Mucosa of rectum (tissue), 2 donors: Measurements from ENCODE around the gene FOXO3.
A peak's percentile ranks its signal among the peaks of the same experiment; 100 is the strongest.
"Not testable (repeated sequence)": the region's sequence is repeated elsewhere in the genome, so short reads cannot be mapped to it uniquely, and the experiment has no call there.

Experiments
- H3K27ac ChIP-seq, 2 donors: one replicate each; pipeline ENCODE4 v1.7.0; 2013; ENCODE audit warnings: inconsistent platforms in 2 of 2, low read depth in 2 of 2, low read length in 2 of 2
- H3K27me3 ChIP-seq, 2 donors: one replicate each; pipeline ENCODE4 v1.7.0; 2013; ENCODE audit warnings: low read length in 2 of 2; ENCODE audit not compliant: control insufficient read depth in 2 of 2, insufficient read depth in 2 of 2
- H3K36me3 ChIP-seq, 2 donors: one replicate each; pipeline ENCODE4 v1.7.0; 2013; ENCODE audit warnings: low read length in 2 of 2; ENCODE audit not compliant: control insufficient read depth in 2 of 2, insufficient read depth in 2 of 2
- H3K4me1 ChIP-seq, 2 donors: one replicate each; pipeline ENCODE4 v1.7.0; 2013; ENCODE audit warnings: low read length in 2 of 2, mild to moderate bottlenecking in 1 of 2; ENCODE audit not compliant: control insufficient read depth in 2 of 2, insufficient read depth in 2 of 2
- H3K4me3 ChIP-seq, 2 donors: one replicate each; pipeline ENCODE4 v1.7.0; 2013; ENCODE audit warnings: low read length in 2 of 2
- H3K9ac ChIP-seq, 2 donors: one replicate each; pipeline ENCODE4 v1.7.0; 2013; ENCODE audit warnings: low read length in 2 of 2, low read depth in 1 of 2, mild to moderate bottlenecking in 1 of 2
- H3K9me3 ChIP-seq, 2 donors: one replicate each; pipeline ENCODE4 v1.7.0; 2013; ENCODE audit warnings: low read length in 2 of 2; ENCODE audit not compliant: control insufficient read depth in 2 of 2
- donor health status: healthy.
- donor health status: Normal muscosa, but diverticular disease.

The FOXO3 gene

GRCh38 chr6:108556250-108556649, 4.5 kb upstream of the FOXO3 start:
- peaks cover 7 to 9% of the 10 kb centered on the region in 2 donors for H3K4me1 ChIP-seq
- no peaks in the 10 kb centered on the region for H3K27me3 ChIP-seq
- no peaks in the 10 kb centered on the region for H3K9me3 ChIP-seq
- H3K27ac ChIP-seq = no peak overlapping the region
- H3K9ac ChIP-seq = no peak overlapping the region
- H3K4me3 ChIP-seq = no peak overlapping the region
- H3K36me3 ChIP-seq = no peaks in the 10 kb centered on the region

GRCh38 chr6:108556866-108557493, 3.7 kb upstream of the FOXO3 start:
- peak overlapping the region; percentile 85 for H3K4me3 ChIP-seq
- no peaks in the 10 kb centered on the region for H3K36me3 ChIP-seq
- H3K9me3 ChIP-seq = no peaks in the 10 kb centered on the region
- H3K27me3 ChIP-seq = no peaks in the 10 kb centered on the region
- peaks cover 12 to 13% of the 10 kb centered on the region in 2 donors for H3K4me1 ChIP-seq
- peak overlapping the region; percentile 81 to 87 for H3K9ac ChIP-seq
- H3K27ac ChIP-seq = peak overlapping the region; percentile 100

- H3K27me3 ChIP-seq = no peaks in the 10 kb centered on the region
- peak overlapping the region; percentile 85 for H3K4me3 ChIP-seq
- peak overlapping the region; percentile 81 to 87 for H3K9ac ChIP-seq
- H3K27ac ChIP-seq = peak overlapping the region; percentile 100
- H3K36me3 ChIP-seq = no peaks in the 10 kb centered on the region
- H3K4me1 ChIP-seq = peaks cover 19 to 21% of the 10 kb centered on the region in 2 donors
- no peaks in the 10 kb centered on the region for H3K9me3 ChIP-seq
Measured at GRCh38 chr6:108557494-108558371, 3.0 kb upstream of the FOXO3 start.

- peak overlapping the region; percentile 89 to 98 for H3K9ac ChIP-seq
- peak overlapping the region; percentile 85 to 92 for H3K4me3 ChIP-seq
- no peaks in the 10 kb centered on the region for H3K36me3 ChIP-seq
- no peaks in the 10 kb centered on the region for H3K9me3 ChIP-seq
- peak overlapping the region; percentile 100 for H3K27ac ChIP-seq
- no peaks in the 10 kb centered on the region for H3K27me3 ChIP-seq
- peaks cover 19 to 27% of the 10 kb centered on the region in 2 donors for H3K4me1 ChIP-seq
Measured at GRCh38 chr6:108558372-108559096, 2.2 kb upstream of the FOXO3 start.

- Histone ChIP-seq H3K4me1 (peaks cover 23 to 29% of the 10 kb centered on the region in 2 donors), H3K36me3 (no peaks in the 10 kb centered on the region), H3K9me3 (no peaks in the 10 kb centered on the region), H3K27ac (peak overlapping the region; percentile 100), H3K27me3 (no peaks in the 10 kb centered on the region), H3K4me3 (peak overlapping the region; percentile 83 to 92), H3K9ac (peak overlapping the region; percentile 91 to 98)
Measured at GRCh38 chr6:108559097-108559883, 1.4 kb upstream of the FOXO3 start.

GRCh38 chr6:108559884-108560462, 744 bp upstream of the FOXO3 start:
- H3K36me3 ChIP-seq = no peaks in the 10 kb centered on the region
- H3K4me1 ChIP-seq = peaks cover 27 to 36% of the 10 kb centered on the region in 2 donors
- no peaks in the 10 kb centered on the region for H3K9me3 ChIP-seq
- peak overlapping the region; percentile 91 to 98 for H3K9ac ChIP-seq
- H3K27me3 ChIP-seq = no peaks in the 10 kb centered on the region
- H3K27ac ChIP-seq = peak overlapping the region; percentile 100
- H3K4me3 ChIP-seq = peak overlapping the region; percentile 83 to 92

- H3K36me3 ChIP-seq, H3K27me3 ChIP-seq, H3K9me3 ChIP-seq: not testable (repeated sequence)
- Histone ChIP-seq H3K27ac (peak overlapping the region; percentile 100), H3K4me3 (peak overlapping the region; percentile 77 to 88), H3K4me1 (peaks cover 35 to 47% of the 10 kb centered on the region in 2 donors), H3K9ac (peak overlapping the region in 1 of 2 donors; percentile 85)
Measured at GRCh38 chr6:108561309-108561647, 561 bp downstream of the FOXO3 start.

- peak overlapping the region; percentile 77 to 88 for H3K4me3 ChIP-seq
- no peaks in the 10 kb centered on the region for H3K9me3 ChIP-seq
- H3K27me3 ChIP-seq = no peaks in the 10 kb centered on the region
- peaks cover 38 to 52% of the 10 kb centered on the region in 2 donors for H3K4me1 ChIP-seq
- peaks cover 4% of the 10 kb centered on the region in 2 donors for H3K36me3 ChIP-seq
- peak overlapping the region; percentile 74 to 85 for H3K9ac ChIP-seq
- peak overlapping the region; percentile 100 for H3K27ac ChIP-seq
Measured at GRCh38 chr6:108561742-108562502, 1.2 kb downstream of the FOXO3 start.
